ENCODE data around the gene NCKAP1. TPM values are rescaled to one million over a fixed set of nuclear protein-coding genes. Genes with fewer than 3 reads are reported as not detected.

The NCKAP1 gene
- total RNA-seq, 2 donors from 2014 or later, result 81.7 to 116 TPM

- intact Hi-C loops (cut with DNase I), result no loop called here
Measured at GRCh38 chr2:182942756-182943155, 95.5 kb downstream of the NCKAP1 start.

GRCh38 chr2:182941919-182942318 is 96.3 kb downstream of the NCKAP1 start:
- no peaks in the 10 kb centered on the region for H3K27me3 ChIP-seq (replicated peaks; ENCODE audit: insufficient read depth)
- no peak overlapping the region for H3K27ac ChIP-seq
- no peaks in the 10 kb centered on the region for H3K9me3 ChIP-seq
- intact Hi-C loops (cut with DNase I), result no loop called here
- no peak for TF ChIP-seq POLR2A (IDR thresholded peaks at IDR 0.05)
- TF ChIP-seq POLR2AphosphoS5 (IDR thresholded peaks at IDR 0.05), result no peak
- no peak for TF ChIP-seq CTCF (IDR thresholded peaks at IDR 0.05)
- H3K4me3 ChIP-seq, result no peak overlapping the region
- WGBS, result 83% methylated on average over 1 of the region's 1 CpG
- no peaks in the 10 kb centered on the region for H3K36me3 ChIP-seq
- DNase-seq (ENCODE audit: low spot score), result no peak
- no peaks in the 10 kb centered on the region for H3K4me1 ChIP-seq (replicated peaks)

More at GRCh38 chr2:182942756-182943155, 95.5 kb downstream of the NCKAP1 start:
- Histone ChIP-seq H3K27ac (no peak overlapping the region), H3K27me3 (replicated peaks; ENCODE audit: insufficient read depth) (no peaks in the 10 kb centered on the region), H3K36me3 (no peaks in the 10 kb centered on the region), H3K4me3 (no peak overlapping the region), H3K4me1 (replicated peaks) (no peaks in the 10 kb centered on the region), H3K9me3 (no peaks in the 10 kb centered on the region)
- TF ChIP-seq POLR2AphosphoS5 (IDR thresholded peaks at IDR 0.05) (no peak), CTCF (IDR thresholded peaks at IDR 0.05) (no peak), POLR2A (IDR thresholded peaks at IDR 0.05) (no peak)
- 78% methylated on average over 2 of the region's 2 CpGs for WGBS
- DNase-seq (ENCODE audit: low spot score), result no peak

- intact Hi-C loops (cut with DNase I), result no loop called here
- 86% methylated on average over 2 of the region's 2 CpGs for WGBS
Measured at GRCh38 chr2:182941121-182941722, 97.0 kb downstream of the NCKAP1 start.

GRCh38 chr2:182937870-182938269 is 100.4 kb downstream of the NCKAP1 start:
- Histone ChIP-seq H3K4me3 (no peak overlapping the region), H3K4me1 (replicated peaks) (no peaks in the 10 kb centered on the region), H3K27ac (no peak overlapping the region), H3K36me3 (no peaks in the 10 kb centered on the region), H3K9me3 (no peaks in the 10 kb centered on the region), H3K27me3 (replicated peaks; ENCODE audit: insufficient read depth) (no peaks in the 10 kb centered on the region)
- intact Hi-C loops (cut with DNase I), result no loop called here
- DNase-seq (ENCODE audit: low spot score), result no peak
- 63% methylated on average over 3 of the region's 3 CpGs for whole genome bisulfite sequencing
- no peak for TF ChIP-seq CTCF (IDR thresholded peaks at IDR 0.05)
- no peak for TF ChIP-seq POLR2A (IDR thresholded peaks at IDR 0.05)
- no peak for TF ChIP-seq POLR2AphosphoS5 (IDR thresholded peaks at IDR 0.05)

More at GRCh38 chr2:182941121-182941722, 97.0 kb downstream of the NCKAP1 start:
- DNase-seq (ENCODE audit: low spot score), result no peak
- H3K36me3 ChIP-seq, result no peaks in the 10 kb centered on the region
- no peaks in the 10 kb centered on the region for H3K27me3 ChIP-seq (replicated peaks; ENCODE audit: insufficient read depth)
- H3K4me3 ChIP-seq, result no peak overlapping the region
- no peaks in the 10 kb centered on the region for H3K4me1 ChIP-seq (replicated peaks)
- no peaks in the 10 kb centered on the region for H3K9me3 ChIP-seq
- no peak for TF ChIP-seq CTCF (IDR thresholded peaks at IDR 0.05)
- TF ChIP-seq POLR2AphosphoS5 (IDR thresholded peaks at IDR 0.05), result no peak
- TF ChIP-seq POLR2A (IDR thresholded peaks at IDR 0.05), result no peak
- no peak overlapping the region for H3K27ac ChIP-seq

GRCh38 chr2:182933629-182934028 is 104.6 kb downstream of the NCKAP1 start:
- no peak for DNase-seq (ENCODE audit: low spot score)
- Histone ChIP-seq H3K27ac (no peak overlapping the region), H3K4me3 (no peak overlapping the region), H3K4me1 (replicated peaks) (no peaks in the 10 kb centered on the region), H3K36me3 (no peaks in the 10 kb centered on the region), H3K9me3 (no peaks in the 10 kb centered on the region), H3K27me3 (replicated peaks; ENCODE audit: insufficient read depth) (no peaks in the 10 kb centered on the region)
- WGBS, result 98% methylated on average over 3 of the region's 3 CpGs
- no peak for TF ChIP-seq POLR2AphosphoS5 (IDR thresholded peaks at IDR 0.05)
- no peak for TF ChIP-seq POLR2A (IDR thresholded peaks at IDR 0.05)
- TF ChIP-seq CTCF (IDR thresholded peaks at IDR 0.05), result no peak
- intact Hi-C loops (cut with DNase I), result no loop called here
